Measurements from ENCODE around the gene PPIL4. TPM values are rescaled to one million over a fixed set of nuclear protein-coding genes. Genes with fewer than 3 reads are reported as not detected.
A peak's percentile ranks its signal among the peaks of the same experiment; 100 is the strongest.

The PPIL4 gene
- total and polyA plus RNA-seq, 2 of the 13 experiments (the other 11 are each of a cell fraction or from before 2014, with no cell fraction given), result 5.5 to 46.0 TPM

DNA sequence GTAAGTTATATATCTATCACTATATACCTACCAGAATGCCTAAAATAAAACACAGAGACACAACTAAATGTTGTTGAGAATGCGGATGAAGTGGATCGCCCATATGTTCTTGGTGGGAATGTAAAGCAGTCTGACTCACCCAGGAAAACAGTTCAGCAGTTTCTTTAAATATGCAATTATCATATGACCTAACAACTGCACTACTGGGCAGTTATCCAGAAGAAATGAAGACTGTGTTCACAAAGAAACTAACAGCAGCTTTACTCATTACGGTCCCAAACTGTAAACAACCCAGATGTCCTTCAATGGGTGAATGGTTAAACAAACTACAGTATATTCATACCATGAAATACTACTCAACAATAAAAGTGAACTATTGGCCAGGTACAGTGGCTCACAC is 46.8 kb downstream of the PPIL4 start (continued):
- TF ChIP-seq HNRNPUL1 (IDR thresholded peaks at IDR 0.05; ENCODE audit: low read depth, low read length) (no peak), NCOA2 (CRISPR knock-in tag; IDR thresholded peaks at IDR 0.05) (no peak), YY1 (IDR thresholded peaks at IDR 0.05; ENCODE audit: insufficient read depth, insufficient replicate concordance, low read depth, low read length) (no peak), CENPX (CRISPR knock-in tag; IDR thresholded peaks at IDR 0.05) (no peak), SOX6 (IDR thresholded peaks at IDR 0.05) (no peak), SOX6 (CRISPR knock-in tag; IDR thresholded peaks at IDR 0.05) (no peak; the same call in 1 of the 2 replicates), MED13 (CRISPR knock-in tag; IDR thresholded peaks at IDR 0.05) (no peak)
- TF ChIP-seq, protein P1, sequence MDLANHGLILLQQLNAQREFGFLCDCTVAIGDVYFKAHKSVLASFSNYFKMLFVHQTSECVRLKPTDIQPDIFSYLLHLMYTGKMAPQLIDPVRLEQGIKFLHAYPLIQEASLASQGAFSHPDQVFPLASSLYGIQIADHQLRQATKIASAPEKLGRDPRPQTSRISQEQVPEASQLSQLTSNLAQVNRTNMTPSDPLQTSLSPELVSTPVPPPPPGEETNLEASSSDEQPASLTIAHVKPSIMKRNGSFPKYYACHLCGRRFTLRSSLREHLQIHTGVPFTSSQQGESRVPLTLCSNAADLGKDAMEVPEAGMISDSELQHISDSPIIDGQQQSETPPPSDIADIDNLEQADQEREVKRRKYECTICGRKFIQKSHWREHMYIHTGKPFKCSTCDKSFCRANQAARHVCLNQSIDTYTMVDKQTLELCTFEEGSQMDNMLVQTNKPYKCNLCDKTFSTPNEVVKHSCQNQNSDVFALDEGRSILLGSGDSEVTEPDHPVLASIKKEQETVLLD (CRISPR knock-in tag; IDR thresholded peaks at IDR 0.05; ENCODE audit: low read depth), result no peak
- TF ChIP-seq, protein P2, sequence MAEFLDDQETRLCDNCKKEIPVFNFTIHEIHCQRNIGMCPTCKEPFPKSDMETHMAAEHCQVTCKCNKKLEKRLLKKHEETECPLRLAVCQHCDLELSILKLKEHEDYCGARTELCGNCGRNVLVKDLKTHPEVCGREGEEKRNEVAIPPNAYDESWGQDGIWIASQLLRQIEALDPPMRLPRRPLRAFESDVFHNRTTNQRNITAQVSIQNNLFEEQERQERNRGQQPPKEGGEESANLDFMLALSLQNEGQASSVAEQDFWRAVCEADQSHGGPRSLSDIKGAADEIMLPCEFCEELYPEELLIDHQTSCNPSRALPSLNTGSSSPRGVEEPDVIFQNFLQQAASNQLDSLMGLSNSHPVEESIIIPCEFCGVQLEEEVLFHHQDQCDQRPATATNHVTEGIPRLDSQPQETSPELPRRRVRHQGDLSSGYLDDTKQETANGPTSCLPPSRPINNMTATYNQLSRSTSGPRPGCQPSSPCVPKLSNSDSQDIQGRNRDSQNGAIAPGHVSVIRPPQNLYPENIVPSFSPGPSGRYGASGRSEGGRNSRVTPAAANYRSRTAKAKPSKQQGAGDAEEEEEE (CRISPR knock-in tag; IDR thresholded peaks at IDR 0.05; ENCODE audit: borderline replicate concordance), result no peak

DNA sequence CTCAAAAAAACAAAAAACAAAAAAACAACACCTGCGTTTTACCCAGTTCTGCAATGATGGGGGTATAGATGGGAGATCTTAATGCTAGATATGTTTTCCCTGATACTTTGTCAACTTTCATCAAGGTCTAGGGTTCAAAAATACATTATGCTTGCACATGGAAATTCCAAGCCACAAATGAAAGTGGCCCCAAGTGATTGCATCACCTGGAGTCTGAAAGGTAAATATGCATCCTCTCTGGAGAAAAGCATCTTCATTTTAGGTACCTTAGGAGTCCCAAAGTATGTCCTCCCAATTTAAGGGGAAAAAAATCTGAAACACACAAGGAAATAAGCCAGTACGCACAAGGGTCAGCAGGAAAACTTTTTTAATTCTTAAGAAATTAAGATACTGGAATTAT is 48.5 kb downstream of the PPIL4 start:
- ChIA-PET POLR2A (no interaction called here), CTCF (ENCODE audit: low intra/inter-chr PET ratio, low total read pairs) (no interaction called here)
- Histone ChIP-seq H3K9me3 (ENCODE audit: low read length) (no peaks in the 10 kb centered on the region), H3K79me2 (ENCODE audit: insufficient read depth, low read length) (no peaks in the 10 kb centered on the region), H3K27ac (ENCODE audit: extremely low read length, insufficient read depth, low read length) (no peak overlapping the region), H3K4me2 (ENCODE audit: low read depth, low read length) (no peak overlapping the region), H3K36me3 (replicated peaks in 1 of 2; ENCODE audit: control insufficient read depth in 1 of 2, insufficient read depth in 2 of 2, low read length in 2 of 2) (no peaks in the 10 kb centered on the region), H3K9ac (ENCODE audit: insufficient read depth, low read depth, low read length) (no peak overlapping the region), H3K4me3 (replicated peaks in 1 of 3; ENCODE audit: insufficient read depth in 1 of 3, low read depth in 2 of 3, low read length in 3 of 3) (no peak overlapping the region), H4K20me1 (ENCODE audit: insufficient read depth, low read length) (no peaks in the 10 kb centered on the region), H3K27me3 (ENCODE audit: control insufficient read depth in 1 of 2, insufficient read depth in 2 of 2, low read length in 2 of 2) (no peaks in the 10 kb centered on the region), H3K4me1 (ENCODE audit: insufficient read depth, low read length) (peaks cover 37% of the 10 kb centered on the region), H2AFZ (ENCODE audit: low read length) (no peak overlapping the region)
- DNase-seq (ENCODE audit: low spot score) (no peak), FAIRE-seq (no peak), ATAC-seq (no peak)
- WGBS (ENCODE audit: low lambda C conversion rate), result 98% methylated on average over 2 of the region's 2 CpGs
- in situ Hi-C loops (cut with HindIII; ENCODE audit: extremely low pct_ligation_motif_present, low pct_unique_long_range_greater_than_20kb), result no loop called here
- no TSS peak for BruUV-seq (replicated peaks)
- intact Hi-C loops (cut with micrococcal nuclease; ENCODE audit: unreplicated experiment), result no loop called here
- TF ChIP-seq GATAD2A (CRISPR knock-in tag; IDR thresholded peaks at IDR 0.05) (peak; percentile 45), ZNF619 (CRISPR knock-in tag; IDR thresholded peaks at IDR 0.05) (no peak), FOSL1 (CRISPR knock-in tag; IDR thresholded peaks at IDR 0.05; ENCODE audit: borderline replicate concordance) (no peak), ZNF546 (CRISPR knock-in tag; conservative IDR thresholded peaks at IDR 0.05) (no peak), ZNF709 (CRISPR knock-in tag; IDR thresholded peaks at IDR 0.05) (no peak), EP300 (IDR thresholded peaks at IDR 0.05; ENCODE audit: low read depth in 2 of 2, low read length in 2 of 2) (no peak), EP300 (CRISPR knock-in tag; IDR thresholded peaks at IDR 0.05; ENCODE audit: borderline replicate concordance) (no peak)
- TF ChIP-seq, protein P3, sequence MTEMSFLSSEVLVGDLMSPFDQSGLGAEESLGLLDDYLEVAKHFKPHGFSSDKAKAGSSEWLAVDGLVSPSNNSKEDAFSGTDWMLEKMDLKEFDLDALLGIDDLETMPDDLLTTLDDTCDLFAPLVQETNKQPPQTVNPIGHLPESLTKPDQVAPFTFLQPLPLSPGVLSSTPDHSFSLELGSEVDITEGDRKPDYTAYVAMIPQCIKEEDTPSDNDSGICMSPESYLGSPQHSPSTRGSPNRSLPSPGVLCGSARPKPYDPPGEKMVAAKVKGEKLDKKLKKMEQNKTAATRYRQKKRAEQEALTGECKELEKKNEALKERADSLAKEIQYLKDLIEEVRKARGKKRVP (CRISPR knock-in tag; IDR thresholded peaks at IDR 0.05), result peak in 1 of 2 experiments; percentile 90; a peak in 2 of 4 replicates
